ENCODE data around the gene ADARB1. TPM values are rescaled to one million over a fixed set of nuclear protein-coding genes. Genes with fewer than 3 reads are reported as not detected.

Gene ADARB1
- total and polyA plus RNA-seq, 12 donors, result 7.2 to 21.6 (median 16.1) TPM

DNA sequence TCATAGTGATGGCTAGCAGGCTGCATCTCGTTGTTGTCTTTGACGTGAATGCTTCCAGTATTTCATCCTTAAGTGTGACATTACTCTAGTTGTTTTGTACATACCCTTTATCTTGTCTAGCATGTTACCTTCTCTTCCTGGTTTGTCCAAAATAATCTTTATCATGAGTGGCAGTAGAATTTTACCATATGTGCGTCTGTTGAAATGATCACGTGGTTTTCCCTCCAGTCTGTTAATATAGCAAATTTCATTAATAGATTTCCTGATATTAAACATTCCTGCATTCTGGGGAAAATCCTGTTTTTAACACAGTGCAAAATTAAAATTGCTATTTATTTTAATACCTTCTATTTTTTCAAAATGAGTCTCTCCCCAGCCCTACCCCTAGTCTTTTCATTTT is 15.6 kb downstream of the ADARB1 start:
- Histone ChIP-seq H3K27me3 (no peaks in the 10 kb centered on the region), H3K4me1 (replicated peaks in 1 of 2) (peaks cover 8 to 25% of the 10 kb centered on the region in 2 donors), H3K36me3 (replicated peaks in 1 of 2) (no peaks in the 10 kb centered on the region), H3K9me3 (replicated peaks in 1 of 3) (no peaks in the 10 kb centered on the region), H3K27ac (no peak overlapping the region), H3K4me3 (no peak overlapping the region)
- no peak for DNase-seq
- TF ChIP-seq POLR2A (IDR thresholded peaks at IDR 0.05), result no peak
- TF ChIP-seq, protein P1, sequence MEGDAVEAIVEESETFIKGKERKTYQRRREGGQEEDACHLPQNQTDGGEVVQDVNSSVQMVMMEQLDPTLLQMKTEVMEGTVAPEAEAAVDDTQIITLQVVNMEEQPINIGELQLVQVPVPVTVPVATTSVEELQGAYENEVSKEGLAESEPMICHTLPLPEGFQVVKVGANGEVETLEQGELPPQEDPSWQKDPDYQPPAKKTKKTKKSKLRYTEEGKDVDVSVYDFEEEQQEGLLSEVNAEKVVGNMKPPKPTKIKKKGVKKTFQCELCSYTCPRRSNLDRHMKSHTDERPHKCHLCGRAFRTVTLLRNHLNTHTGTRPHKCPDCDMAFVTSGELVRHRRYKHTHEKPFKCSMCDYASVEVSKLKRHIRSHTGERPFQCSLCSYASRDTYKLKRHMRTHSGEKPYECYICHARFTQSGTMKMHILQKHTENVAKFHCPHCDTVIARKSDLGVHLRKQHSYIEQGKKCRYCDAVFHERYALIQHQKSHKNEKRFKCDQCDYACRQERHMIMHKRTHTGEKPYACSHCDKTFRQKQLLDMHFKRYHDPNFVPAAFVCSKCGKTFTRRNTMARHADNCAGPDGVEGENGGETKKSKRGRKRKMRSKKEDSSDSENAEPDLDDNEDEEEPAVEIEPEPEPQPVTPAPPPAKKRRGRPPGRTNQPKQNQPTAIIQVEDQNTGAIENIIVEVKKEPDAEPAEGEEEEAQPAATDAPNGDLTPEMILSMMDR (IDR thresholded peaks at IDR 0.05), result no peak
- 83 to 89% (median 87%) methylated on average over 4 of the region's 4 CpGs for WGBS, 4 donors
- intact Hi-C loops (cut with DNase I), result no loop called here

DNA sequence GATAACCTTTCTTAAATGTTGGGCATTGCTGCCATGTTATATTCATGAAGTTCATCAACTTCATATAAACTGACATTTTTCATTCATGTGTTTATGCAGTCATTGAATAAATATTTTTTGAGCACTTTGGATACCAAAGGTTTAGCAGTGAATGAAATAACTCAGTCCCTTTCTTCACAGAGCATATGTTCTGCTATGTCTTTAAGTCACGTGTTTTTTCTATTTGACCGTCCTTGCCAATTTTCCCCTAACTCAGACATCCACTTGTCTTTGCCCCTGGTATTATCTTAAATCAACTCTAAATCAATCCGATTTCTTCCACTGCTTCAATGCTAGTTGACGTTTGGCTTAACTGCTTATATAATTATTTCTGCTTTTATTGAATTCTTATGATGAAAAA is 16.6 kb downstream of the ADARB1 start:
- Histone ChIP-seq H3K4me1 (replicated peaks in 1 of 2) (peaks cover 8 to 25% of the 10 kb centered on the region in 2 donors), H3K27ac (no peak overlapping the region), H3K27me3 (no peaks in the 10 kb centered on the region), H3K4me3 (no peak overlapping the region), H3K9me3 (replicated peaks in 1 of 3) (no peaks in the 10 kb centered on the region), H3K36me3 (replicated peaks in 1 of 2) (no peaks in the 10 kb centered on the region)
- 81 to 88% (median 83%) methylated on average over 4 of the region's 4 CpGs for WGBS, 4 donors
- no peak for DNase-seq
- TF ChIP-seq, protein P1 (IDR thresholded peaks at IDR 0.05), result no peak
- TF ChIP-seq POLR2A (IDR thresholded peaks at IDR 0.05), result no peak
- intact Hi-C loops (cut with DNase I), result no loop called here

DNA sequence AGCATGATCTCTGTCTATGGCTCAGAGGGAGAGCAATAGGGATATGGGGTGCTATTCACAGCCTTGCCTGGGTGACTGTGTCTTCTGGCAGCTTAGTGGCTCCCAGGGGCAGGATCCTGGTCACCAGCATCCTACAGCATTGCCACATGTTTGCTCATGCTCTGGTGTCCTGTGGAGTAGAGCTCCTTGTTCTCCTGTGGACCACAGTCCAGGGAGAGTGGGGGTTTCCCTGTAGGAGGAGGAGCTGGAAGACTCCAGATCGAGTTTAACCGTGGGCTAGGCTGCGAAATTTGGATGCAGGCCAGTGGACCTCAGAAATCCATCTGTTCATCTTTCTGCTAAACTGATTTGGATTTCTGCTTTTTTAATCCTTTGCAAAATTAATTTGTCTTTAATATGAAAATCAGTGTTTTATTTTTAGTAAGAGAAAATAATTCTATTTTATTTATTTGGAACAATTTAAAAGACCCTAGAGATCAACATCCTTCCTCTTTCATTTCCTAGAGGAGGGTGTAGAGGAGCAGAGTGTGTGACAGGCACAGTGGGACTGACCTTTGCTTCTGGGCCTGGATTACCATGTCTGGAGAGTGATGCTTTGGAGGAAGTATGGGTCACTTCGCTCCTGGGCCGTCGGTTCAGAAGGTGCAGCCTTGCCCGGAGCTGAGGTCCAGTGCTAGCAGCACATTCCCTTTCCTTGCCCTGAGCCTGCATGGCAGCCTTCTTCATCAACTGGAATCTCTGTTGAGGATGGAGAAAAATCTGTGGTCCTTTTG is 17.4 kb downstream of the ADARB1 start:
- peaks cover 8 to 23% of the 10 kb centered on the region in 2 donors for H3K4me1 ChIP-seq (replicated peaks in 1 of 2)
- intact Hi-C loops (cut with DNase I), result no loop called here

DNA sequence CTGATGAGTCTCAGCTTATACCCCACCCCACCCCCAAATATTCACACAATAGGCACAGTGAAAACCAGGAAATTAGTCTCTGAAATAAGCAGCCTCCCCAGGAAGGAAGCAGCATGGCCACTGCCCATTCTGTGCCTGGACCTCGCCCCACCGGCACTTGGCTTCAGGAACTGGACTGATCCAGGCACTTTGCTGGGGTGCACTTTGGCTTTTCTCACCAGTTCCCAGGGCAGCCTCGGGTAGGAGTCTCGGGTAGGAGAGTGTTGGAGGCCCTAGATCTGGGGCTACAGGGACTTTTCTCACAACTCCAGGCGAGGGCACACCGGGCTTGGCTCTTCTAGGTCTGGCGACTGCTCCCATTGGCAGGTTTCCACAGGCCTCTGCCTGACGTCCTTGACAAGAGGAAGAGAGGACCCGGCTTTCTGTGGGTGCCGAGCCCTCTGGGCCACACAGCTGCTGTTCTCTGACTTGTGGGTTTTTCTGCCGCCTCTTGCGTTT is 18.7 kb downstream of the ADARB1 start:
- intact Hi-C loops (cut with DNase I), result no loop called here
- no peaks in the 10 kb centered on the region for H3K9me3 ChIP-seq (replicated peaks in 1 of 3)
- peak; percentile 40 to 75 (median 66) for DNase-seq
- no peak overlapping the region for H3K4me3 ChIP-seq
- TF ChIP-seq POLR2A (IDR thresholded peaks at IDR 0.05), result no peak
- TF ChIP-seq, protein P1 (IDR thresholded peaks at IDR 0.05), result no peak
- peak overlapping the region in 3 of 5 donors; percentile 8 to 77 (median 42) for H3K27ac ChIP-seq
- H3K4me1 ChIP-seq (replicated peaks in 1 of 2), result peaks cover 8 to 23% of the 10 kb centered on the region in 2 donors
- H3K27me3 ChIP-seq, result no peaks in the 10 kb centered on the region
- H3K36me3 ChIP-seq (replicated peaks in 1 of 2), result no peaks in the 10 kb centered on the region
- WGBS, 4 donors, result 40 to 58% (median 44%) methylated on average over 3 to 12 of the region's 12 CpGs

More for the DNA sequence above, 17.4 kb downstream of the ADARB1 start:
- no peak overlapping the region for H3K27ac ChIP-seq
- H3K4me3 ChIP-seq, result no peak overlapping the region
- no peaks in the 10 kb centered on the region for H3K36me3 ChIP-seq (replicated peaks in 1 of 2)
- DNase-seq, result peak in 1 of 7 donors; percentile 53
- no peaks in the 10 kb centered on the region for H3K9me3 ChIP-seq (replicated peaks in 1 of 3)
- 57 to 71% (median 63%) methylated on average over 7 of the region's 7 CpGs for WGBS, 4 donors
- TF ChIP-seq, protein P1 (IDR thresholded peaks at IDR 0.05), result no peak
- no peak for TF ChIP-seq POLR2A (IDR thresholded peaks at IDR 0.05)
- no peaks in the 10 kb centered on the region for H3K27me3 ChIP-seq
